Activated CD8-positive, alpha-beta memory T cell treated with anti-CD3 and anti-CD28 coated beads for 24 hours (primary cell): Measurements from ENCODE around the gene CUEDC2.

Experiments
- DNase-seq: peaks from one replicate; pipeline ENCODE4 v3.0.0-alpha.2; 2020

The CUEDC2 gene

GRCh38 chr10:102432162-102432950, at the start of gene CUEDC2:
Gene CUEDC2, minus strand, starts transcription at chr10:102432574. Its CDS starts 7,386 bp downstream, at chr10:102425188.
- peak; percentile 100 for DNase-seq

- DNase-seq: no peak
These were observed 48.0 kb upstream of the CUEDC2 start for GRCh38 chr10:102480396-102480795.

- no peak for DNase-seq
These were observed 47.3 kb upstream of the CUEDC2 start for GRCh38 chr10:102479651-102480050.

- no peak for DNase-seq
These were observed 44.2 kb upstream of the CUEDC2 start for GRCh38 chr10:102476466-102477141.

GRCh38 chr10:102475451-102476040, 43.2 kb upstream of the CUEDC2 start:
- no peak for DNase-seq

- peak; percentile 63 for DNase-seq
These were observed 41.3 kb upstream of the CUEDC2 start for GRCh38 chr10:102473445-102474331.

- no peak for DNase-seq
These were observed 38.5 kb upstream of the CUEDC2 start for GRCh38 chr10:102470579-102471546.

- DNase-seq: no peak
These were observed 36.3 kb upstream of the CUEDC2 start for GRCh38 chr10:102468683-102469082.

- no peak for DNase-seq
These were observed 35.6 kb upstream of the CUEDC2 start for GRCh38 chr10:102467971-102468438.

- no peak for DNase-seq
These were observed 34.9 kb upstream of the CUEDC2 start for GRCh38 chr10:102467318-102467717.

- DNase-seq: no peak
These were observed 33.1 kb upstream of the CUEDC2 start for GRCh38 chr10:102465466-102465865.

GRCh38 chr10:102463983-102464382, 31.6 kb upstream of the CUEDC2 start:
- DNase-seq: no peak

- no peak for DNase-seq
These were observed 30.2 kb upstream of the CUEDC2 start for GRCh38 chr10:102462512-102463054.

- peak; percentile 96 for DNase-seq
These were observed 29.0 kb upstream of the CUEDC2 start for GRCh38 chr10:102461187-102462054.

GRCh38 chr10:102460836-102461186, 28.4 kb upstream of the CUEDC2 start:
- DNase-seq: no peak

- DNase-seq: no peak
These were observed 26.3 kb upstream of the CUEDC2 start for GRCh38 chr10:102458656-102459055.

GRCh38 chr10:102457591-102458150, 25.3 kb upstream of the CUEDC2 start:
- DNase-seq: no peak

GRCh38 chr10:102455893-102456471, 23.6 kb upstream of the CUEDC2 start:
- no peak for DNase-seq
